MM.1S (cell line): Measurements from ENCODE around the gene MBP.

Experiments
- DNase-seq: peaks from one replicate; pipeline ENCODE4 v3.0.0-alpha.2; 2015
- H2AFZ ChIP-seq: fragments of 300-600 bp; sonication (generic); 2 replicates; pipeline ENCODE4 v1.6.0; 2016; ENCODE audit warnings: antibody characterized with exemption, low read length
- H3F3A ChIP-seq: fragments of 300-600 bp; sonication (generic); 2 replicates; pipeline ENCODE4 v1.6.1; 2016; ENCODE audit warnings: mild to moderate bottlenecking, antibody characterized with exemption, low read length, moderate library complexity, mixed read lengths; ENCODE audit not compliant: insufficient read depth
- H3K27ac ChIP-seq: fragments of 300-600 bp; sonication (generic); 2 replicates; pipeline ENCODE4 v1.5.1; 2016; ENCODE audit warnings: mild to moderate bottlenecking, low read length
- H3K27me3 ChIP-seq: fragments of 300-600 bp; sonication (generic); replicated peaks from 2 replicates; pipeline ENCODE4 v1.6.0; 2016; ENCODE audit warnings: low read length; ENCODE audit not compliant: insufficient read depth
- H3K36me3 ChIP-seq: fragments of 300-600 bp; sonication (generic); replicated peaks from 2 replicates; pipeline ENCODE4 v1.6.1; 2016; ENCODE audit warnings: mild to moderate bottlenecking, low read length, mixed read lengths; ENCODE audit not compliant: insufficient read depth
- H3K4me1 ChIP-seq: fragments of 300-600 bp; sonication (generic); 2 replicates; pipeline ENCODE4 v1.6.1; 2016; ENCODE audit warnings: low read length, mixed read lengths
- H3K4me2 ChIP-seq: fragments of 300-600 bp; sonication (generic); 2 replicates; pipeline ENCODE4 v1.6.0; 2016; ENCODE audit warnings: low read depth, low read length
- H3K4me3 ChIP-seq: fragments of 300-600 bp; sonication (generic); 2 replicates; pipeline ENCODE4 v1.5.1; 2016; ENCODE audit warnings: low read length, mixed read lengths
- H3K79me2 ChIP-seq: fragments of 300-600 bp; sonication (generic); 2 replicates; pipeline ENCODE4 v1.6.1; 2016; ENCODE audit warnings: mixed run types, low read length, mixed read lengths
- H3K9ac ChIP-seq: fragments of 300-600 bp; sonication (generic); 2 replicates; pipeline ENCODE4 v1.6.1; 2016; ENCODE audit warnings: low read length, mixed read lengths
- H3K9me2 ChIP-seq: fragments of 300-600 bp; sonication (generic); replicated peaks from 2 replicates; pipeline ENCODE4 v1.6.1; 2016; ENCODE audit warnings: mild to moderate bottlenecking, low read length, mixed read lengths; ENCODE audit not compliant: insufficient read depth
- H3K9me3 ChIP-seq: fragments of 300-600 bp; sonication (generic); replicated peaks from 2 replicates; pipeline ENCODE4 v1.6.1; 2016; ENCODE audit warnings: mild to moderate bottlenecking, low read length, mixed read lengths; ENCODE audit not compliant: insufficient read depth
- H4K20me1 ChIP-seq: fragments of 300-600 bp; sonication (generic); 2 replicates; pipeline ENCODE4 v1.6.1; 2016; ENCODE audit warnings: mild to moderate bottlenecking, low read length, moderate library complexity, mixed read lengths; ENCODE audit not compliant: insufficient read depth
- EZH2 ChIP-seq: fragments of 300-600 bp; sonication (generic); optimal IDR thresholded peaks from 2 replicates; pipeline ENCODE3; 2017; ENCODE audit warnings: low read depth, mild to moderate bottlenecking, antibody characterized with exemption, low read length, mixed read lengths
- EZH2phosphoT487 ChIP-seq: fragments of 300-600 bp; sonication (generic); IDR thresholded peaks from 2 replicates; pipeline ENCODE4 v1.6.1; 2018; ENCODE audit warnings: antibody characterized with exemption, low read length
- TF ChIP-seq, protein P1 (sequence below): fragments of 300-600 bp; sonication (generic); IDR thresholded peaks from 2 replicates; pipeline ENCODE4 v1.5.1; 2016; ENCODE audit warnings: antibody characterized with exemption, low read length, mixed read lengths

Gene MBP

DNA sequence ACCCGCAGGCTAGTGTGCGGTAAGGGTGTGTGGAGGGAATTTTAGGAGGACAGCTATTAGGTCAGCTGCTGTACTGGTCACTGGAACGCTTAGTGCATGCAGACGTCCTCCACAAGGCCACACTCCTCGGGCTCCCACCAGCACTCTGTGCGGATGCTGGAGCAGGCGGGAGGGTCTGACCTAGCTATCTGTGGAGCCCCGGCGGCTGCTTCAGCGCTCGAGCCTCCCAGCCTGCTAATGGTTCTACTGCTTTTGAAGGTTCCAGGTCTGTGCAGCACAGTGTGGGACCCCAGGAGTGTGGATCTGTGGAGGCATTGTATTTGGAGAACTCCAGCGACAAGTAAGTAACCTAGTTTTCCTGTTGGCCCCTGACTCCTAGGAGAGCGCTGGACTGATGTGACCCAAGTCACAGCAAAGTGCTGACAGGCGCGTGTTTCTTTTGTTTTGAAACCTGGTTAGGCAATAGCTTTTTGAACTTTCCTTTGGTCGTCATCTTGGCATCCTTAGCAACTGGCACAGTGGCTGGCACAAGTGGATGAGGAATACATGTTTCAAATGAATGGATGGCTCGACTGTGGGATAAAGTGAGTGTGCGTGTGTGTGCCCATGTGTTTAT lies 196.8 kb downstream of the MBP start:
- Histone ChIP-seq H3K4me3 (no peak overlapping the region), H2AFZ (no peak overlapping the region), H3K27me3 (no peaks in the 10 kb centered on the region), H3K9me2 (no peaks in the 10 kb centered on the region), H3K27ac (no peak overlapping the region), H4K20me1 (no peaks in the 10 kb centered on the region), H3K36me3 (no peaks in the 10 kb centered on the region), H3K79me2 (no peaks in the 10 kb centered on the region), H3K9ac (no peak overlapping the region), H3K4me2 (no peak overlapping the region), H3F3A (no peaks in the 10 kb centered on the region), H3K4me1 (no peaks in the 10 kb centered on the region), H3K9me3 (no peaks in the 10 kb centered on the region)
- no peak for DNase-seq
- TF ChIP-seq EZH2phosphoT487 = no peak
- no peak for TF ChIP-seq EZH2
- TF ChIP-seq, protein P1, sequence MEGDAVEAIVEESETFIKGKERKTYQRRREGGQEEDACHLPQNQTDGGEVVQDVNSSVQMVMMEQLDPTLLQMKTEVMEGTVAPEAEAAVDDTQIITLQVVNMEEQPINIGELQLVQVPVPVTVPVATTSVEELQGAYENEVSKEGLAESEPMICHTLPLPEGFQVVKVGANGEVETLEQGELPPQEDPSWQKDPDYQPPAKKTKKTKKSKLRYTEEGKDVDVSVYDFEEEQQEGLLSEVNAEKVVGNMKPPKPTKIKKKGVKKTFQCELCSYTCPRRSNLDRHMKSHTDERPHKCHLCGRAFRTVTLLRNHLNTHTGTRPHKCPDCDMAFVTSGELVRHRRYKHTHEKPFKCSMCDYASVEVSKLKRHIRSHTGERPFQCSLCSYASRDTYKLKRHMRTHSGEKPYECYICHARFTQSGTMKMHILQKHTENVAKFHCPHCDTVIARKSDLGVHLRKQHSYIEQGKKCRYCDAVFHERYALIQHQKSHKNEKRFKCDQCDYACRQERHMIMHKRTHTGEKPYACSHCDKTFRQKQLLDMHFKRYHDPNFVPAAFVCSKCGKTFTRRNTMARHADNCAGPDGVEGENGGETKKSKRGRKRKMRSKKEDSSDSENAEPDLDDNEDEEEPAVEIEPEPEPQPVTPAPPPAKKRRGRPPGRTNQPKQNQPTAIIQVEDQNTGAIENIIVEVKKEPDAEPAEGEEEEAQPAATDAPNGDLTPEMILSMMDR = no peak

DNA sequence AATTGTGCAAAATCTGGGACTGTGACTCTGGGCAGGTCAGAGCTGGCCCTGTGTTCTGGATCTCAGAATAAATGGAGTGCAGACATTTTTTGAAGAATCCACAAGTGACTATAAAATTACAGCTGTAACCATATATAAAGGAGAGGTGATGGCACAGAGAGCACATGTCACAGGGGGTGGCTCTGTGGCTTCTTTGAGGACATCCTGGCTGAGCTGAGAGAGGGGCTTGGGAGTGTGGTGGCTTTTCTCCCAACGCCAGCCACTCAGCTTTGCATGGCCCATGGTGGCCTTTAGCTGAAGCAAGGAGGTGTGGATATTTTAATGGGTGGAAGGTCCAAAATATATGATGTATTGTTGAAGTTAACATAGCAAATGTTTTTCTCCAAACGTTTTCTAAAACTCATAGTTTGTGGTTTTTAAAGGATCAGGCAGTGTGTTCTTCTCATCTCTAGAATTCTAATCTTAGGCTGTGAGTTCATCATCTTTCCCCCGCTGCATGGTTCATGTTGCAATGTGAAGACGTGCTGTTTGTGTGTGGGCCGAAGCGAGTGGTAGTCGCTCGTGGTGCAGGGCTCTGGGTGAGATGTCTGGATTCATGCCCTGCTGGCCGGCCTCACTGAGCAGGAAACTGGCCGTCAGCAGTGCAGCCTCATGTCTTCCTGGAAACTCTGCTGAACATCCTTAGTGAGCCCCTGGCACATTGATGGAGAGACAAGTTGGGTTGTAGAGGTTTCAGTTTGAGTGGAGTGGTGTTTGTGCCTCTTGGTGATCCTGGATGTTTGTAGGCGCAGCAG lies 200.4 kb downstream of the MBP start:
- no peak overlapping the region for H3K4me2 ChIP-seq
- no peaks in the 10 kb centered on the region for H3K4me1 ChIP-seq
- no peak for TF ChIP-seq EZH2phosphoT487
- TF ChIP-seq EZH2 = no peak
- H4K20me1 ChIP-seq = no peaks in the 10 kb centered on the region
- H2AFZ ChIP-seq = no peak overlapping the region
- DNase-seq = no peak
- no peak overlapping the region for H3K27ac ChIP-seq
- H3F3A ChIP-seq = no peaks in the 10 kb centered on the region
- H3K79me2 ChIP-seq = no peaks in the 10 kb centered on the region
- H3K36me3 ChIP-seq = no peaks in the 10 kb centered on the region
- H3K27me3 ChIP-seq = no peaks in the 10 kb centered on the region
- no peaks in the 10 kb centered on the region for H3K9me3 ChIP-seq
- H3K4me3 ChIP-seq = no peak overlapping the region
- no peak overlapping the region for H3K9ac ChIP-seq
- no peaks in the 10 kb centered on the region for H3K9me2 ChIP-seq

DNA sequence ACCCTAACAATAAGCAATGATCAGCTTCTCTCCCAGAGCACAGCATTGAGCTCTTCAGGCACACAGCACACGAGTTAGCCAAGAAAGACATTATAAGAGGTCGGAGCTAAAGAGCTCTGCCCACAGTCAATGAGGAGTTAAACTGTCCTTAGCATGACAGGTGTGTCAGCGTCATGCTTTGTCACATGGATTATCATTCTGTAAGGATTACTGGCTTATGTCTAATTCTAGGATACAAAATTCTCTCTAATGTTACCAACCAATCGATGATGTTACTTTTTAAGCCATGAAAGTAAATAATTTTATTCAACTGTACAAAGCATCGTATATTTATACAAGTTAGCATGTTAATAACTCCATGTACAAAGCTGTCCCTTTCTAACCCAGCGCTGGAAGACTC lies 201.4 kb downstream of the MBP start:
- no peak overlapping the region for H3K4me2 ChIP-seq
- H3K4me3 ChIP-seq = no peak overlapping the region
- no peak for DNase-seq
- no peaks in the 10 kb centered on the region for H3F3A ChIP-seq
- H3K9me3 ChIP-seq = no peaks in the 10 kb centered on the region
- H3K4me1 ChIP-seq = no peaks in the 10 kb centered on the region
- no peak overlapping the region for H3K27ac ChIP-seq
- H3K36me3 ChIP-seq = no peaks in the 10 kb centered on the region
- no peak for TF ChIP-seq EZH2phosphoT487
- TF ChIP-seq, protein P1 = no peak
- TF ChIP-seq EZH2 = no peak
- H3K9me2 ChIP-seq = no peaks in the 10 kb centered on the region
- H3K27me3 ChIP-seq = no peaks in the 10 kb centered on the region
- no peaks in the 10 kb centered on the region for H3K79me2 ChIP-seq
- no peak overlapping the region for H3K9ac ChIP-seq
- no peaks in the 10 kb centered on the region for H4K20me1 ChIP-seq
- no peak overlapping the region for H2AFZ ChIP-seq
